HG03139 (cell line): Measurements from ENCODE around the gene HUS1B.

ENCODE experiments used
- ATAC-seq: cut with Tn5 transposase; IDR thresholded peaks from one replicate; pipeline ENCODE4 v1.9.1; 2021; ENCODE audit not compliant: unreplicated experiment

The HUS1B gene

GRCh38 chr6:624979-625378, 31.9 kb downstream of the HUS1B start:
- ATAC-seq: no peak

- ATAC-seq: no peak
These were observed 34.4 kb downstream of the HUS1B start for GRCh38 chr6:622462-622861.

- no peak for ATAC-seq
These were observed 35.0 kb downstream of the HUS1B start for GRCh38 chr6:621931-622330.

- ATAC-seq: no peak
These were observed 36.0 kb downstream of the HUS1B start for GRCh38 chr6:620950-621349.

GRCh38 chr6:620166-620565, 36.7 kb downstream of the HUS1B start:
- ATAC-seq: no peak

GRCh38 chr6:617456-618100, 39.3 kb downstream of the HUS1B start:
- no peak for ATAC-seq

GRCh38 chr6:613981-614380, 42.9 kb downstream of the HUS1B start:
- no peak for ATAC-seq

GRCh38 chr6:611928-612327, 45.0 kb downstream of the HUS1B start:
- ATAC-seq: no peak

- ATAC-seq: no peak
These were observed 46.0 kb downstream of the HUS1B start for GRCh38 chr6:610882-611281.

- no peak for ATAC-seq
These were observed 47.0 kb downstream of the HUS1B start for GRCh38 chr6:609905-610304.

GRCh38 chr6:606829-607379, 50.0 kb downstream of the HUS1B start:
- ATAC-seq: no peak
